ENCODE data around the gene SORCS2. TPM values are rescaled to one million over a fixed set of nuclear protein-coding genes. Genes with fewer than 3 reads are reported as not detected.

Gene SORCS2
- total RNA-seq, 4 donors from 2014 or later: 0.48 to 1.8 (median 0.68) TPM; not detected in 1

DNA sequence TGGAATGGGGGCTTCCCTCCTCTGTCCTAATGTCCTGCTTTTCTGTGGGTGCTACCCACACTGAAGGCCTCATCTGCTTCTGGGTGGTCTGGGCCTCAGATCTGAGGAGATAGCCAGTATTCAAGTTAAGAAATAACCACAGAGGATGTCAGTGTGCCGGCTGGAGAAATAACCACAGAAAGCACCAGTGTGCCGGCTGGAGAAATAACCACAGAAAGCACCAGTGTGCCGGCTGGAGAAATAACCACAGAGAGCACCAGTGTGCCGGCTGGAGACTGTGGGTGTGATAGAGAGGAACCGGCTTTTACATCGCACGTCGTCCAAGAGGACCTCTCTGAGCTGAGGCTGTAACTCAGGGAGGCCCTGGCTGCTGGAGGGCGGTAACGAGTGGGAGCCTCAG lies 308.1 kb downstream of the SORCS2 start:
- in situ Hi-C loops (cut with MboI; ENCODE audit: low pct_ligation_motif_present in 1 of 4, low pct_unique_long_range_greater_than_20kb in 1 of 4, low sequenced_read_pairs in 3 of 4) (no loop called here), intact Hi-C loops (cut with DNase I; ENCODE audit: low total_unique reads) (no loop called here)
- WGBS, 2 donors (ENCODE audit: low coverage in 1 of 2): 62% methylated on average over 10 of the region's 10 CpGs; no CpG with 5 or more reads in 1 of the 2 donors
- Histone ChIP-seq H3K9me3 (no peaks in the 10 kb centered on the region), H3K4me1 (no peaks in the 10 kb centered on the region), H3K27me3 (no peaks in the 10 kb centered on the region), H3K27ac (no peak overlapping the region), H3K36me3 (no peaks in the 10 kb centered on the region), H3K4me3 (no peak overlapping the region)
- no peak for DNase-seq
- TF ChIP-seq POLR2AphosphoS5 (IDR thresholded peaks at IDR 0.05) (no peak), POLR2A (IDR thresholded peaks at IDR 0.05) (no peak), EP300 (IDR thresholded peaks at IDR 0.05; ENCODE audit: low read depth) (no peak)
- TF ChIP-seq, protein P1, sequence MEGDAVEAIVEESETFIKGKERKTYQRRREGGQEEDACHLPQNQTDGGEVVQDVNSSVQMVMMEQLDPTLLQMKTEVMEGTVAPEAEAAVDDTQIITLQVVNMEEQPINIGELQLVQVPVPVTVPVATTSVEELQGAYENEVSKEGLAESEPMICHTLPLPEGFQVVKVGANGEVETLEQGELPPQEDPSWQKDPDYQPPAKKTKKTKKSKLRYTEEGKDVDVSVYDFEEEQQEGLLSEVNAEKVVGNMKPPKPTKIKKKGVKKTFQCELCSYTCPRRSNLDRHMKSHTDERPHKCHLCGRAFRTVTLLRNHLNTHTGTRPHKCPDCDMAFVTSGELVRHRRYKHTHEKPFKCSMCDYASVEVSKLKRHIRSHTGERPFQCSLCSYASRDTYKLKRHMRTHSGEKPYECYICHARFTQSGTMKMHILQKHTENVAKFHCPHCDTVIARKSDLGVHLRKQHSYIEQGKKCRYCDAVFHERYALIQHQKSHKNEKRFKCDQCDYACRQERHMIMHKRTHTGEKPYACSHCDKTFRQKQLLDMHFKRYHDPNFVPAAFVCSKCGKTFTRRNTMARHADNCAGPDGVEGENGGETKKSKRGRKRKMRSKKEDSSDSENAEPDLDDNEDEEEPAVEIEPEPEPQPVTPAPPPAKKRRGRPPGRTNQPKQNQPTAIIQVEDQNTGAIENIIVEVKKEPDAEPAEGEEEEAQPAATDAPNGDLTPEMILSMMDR (IDR thresholded peaks at IDR 0.05): no peak

DNA sequence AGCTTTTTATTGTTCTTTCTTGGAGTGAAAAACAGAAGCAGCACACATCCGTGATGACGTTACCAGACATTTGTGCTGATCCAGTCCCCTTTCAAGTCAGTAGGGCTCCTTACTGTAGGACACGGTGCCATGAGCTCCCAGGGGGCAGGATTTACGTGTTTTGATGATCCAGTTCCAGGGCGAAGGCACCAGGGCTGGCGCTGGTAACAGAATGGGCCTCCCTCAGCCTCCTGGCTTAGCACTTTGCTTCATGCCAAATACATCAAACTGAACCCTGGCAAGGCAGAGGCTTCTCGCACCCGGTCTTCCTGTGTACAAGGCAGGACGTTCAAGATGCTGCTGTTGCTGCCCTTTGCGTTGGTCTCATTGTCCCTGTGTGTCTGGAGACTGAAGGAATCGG lies 309.0 kb downstream of the SORCS2 start:
- Histone ChIP-seq H3K4me3 (no peak overlapping the region), H3K27me3 (no peaks in the 10 kb centered on the region), H3K9me3 (no peaks in the 10 kb centered on the region), H3K4me1 (no peaks in the 10 kb centered on the region), H3K36me3 (no peaks in the 10 kb centered on the region), H3K27ac (no peak overlapping the region)
- in situ Hi-C loops (cut with MboI; ENCODE audit: low pct_ligation_motif_present in 1 of 4, low pct_unique_long_range_greater_than_20kb in 1 of 4, low sequenced_read_pairs in 3 of 4): no loop called here
- 73 to 74% methylated on average over 9 to 11 of the region's 11 CpGs for WGBS, 2 donors (ENCODE audit: low coverage in 1 of 2)
- TF ChIP-seq EP300 (IDR thresholded peaks at IDR 0.05; ENCODE audit: low read depth) (no peak), POLR2A (IDR thresholded peaks at IDR 0.05) (no peak)
- intact Hi-C loops (cut with DNase I; ENCODE audit: low total_unique reads): no loop called here
- no peak for DNase-seq

DNA sequence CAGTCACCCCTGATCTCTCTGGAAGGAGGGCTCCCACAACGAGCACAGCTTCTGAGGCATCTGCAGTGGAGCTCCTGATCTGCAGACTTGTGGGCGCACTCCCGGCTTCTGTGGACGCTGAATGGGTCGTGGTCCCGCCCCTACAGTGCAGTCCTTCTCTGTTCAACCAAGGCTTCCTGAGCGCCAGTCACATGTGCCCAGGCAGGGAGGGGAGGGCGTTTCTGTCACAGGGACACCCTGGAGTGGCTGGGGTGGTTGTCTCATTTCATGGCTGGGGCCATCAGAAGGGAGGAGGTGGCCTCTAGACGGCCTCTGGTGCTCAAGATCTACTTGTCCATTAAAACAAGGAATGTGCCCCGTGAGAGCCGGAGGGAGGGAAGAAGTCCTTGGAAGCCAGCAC lies 309.5 kb downstream of the SORCS2 start:
- Histone ChIP-seq H3K36me3 (no peaks in the 10 kb centered on the region), H3K27me3 (no peaks in the 10 kb centered on the region), H3K4me3 (no peak overlapping the region), H3K4me1 (no peaks in the 10 kb centered on the region), H3K27ac (no peak overlapping the region), H3K9me3 (no peaks in the 10 kb centered on the region)
- 50 to 57% methylated on average over 1 to 10 of the region's 11 CpGs for WGBS, 2 donors (ENCODE audit: low coverage in 1 of 2)
- no peak for TF ChIP-seq EP300 (IDR thresholded peaks at IDR 0.05; ENCODE audit: low read depth)
- no peak for TF ChIP-seq POLR2AphosphoS5 (IDR thresholded peaks at IDR 0.05)
- no peak for TF ChIP-seq POLR2A (IDR thresholded peaks at IDR 0.05)
- TF ChIP-seq, protein P1 (IDR thresholded peaks at IDR 0.05): no peak
- no peak for DNase-seq
- in situ Hi-C loops (cut with MboI; ENCODE audit: low pct_ligation_motif_present in 1 of 4, low pct_unique_long_range_greater_than_20kb in 1 of 4, low sequenced_read_pairs in 3 of 4) (no loop called here), intact Hi-C loops (cut with DNase I; ENCODE audit: low total_unique reads) (no loop called here)

DNA sequence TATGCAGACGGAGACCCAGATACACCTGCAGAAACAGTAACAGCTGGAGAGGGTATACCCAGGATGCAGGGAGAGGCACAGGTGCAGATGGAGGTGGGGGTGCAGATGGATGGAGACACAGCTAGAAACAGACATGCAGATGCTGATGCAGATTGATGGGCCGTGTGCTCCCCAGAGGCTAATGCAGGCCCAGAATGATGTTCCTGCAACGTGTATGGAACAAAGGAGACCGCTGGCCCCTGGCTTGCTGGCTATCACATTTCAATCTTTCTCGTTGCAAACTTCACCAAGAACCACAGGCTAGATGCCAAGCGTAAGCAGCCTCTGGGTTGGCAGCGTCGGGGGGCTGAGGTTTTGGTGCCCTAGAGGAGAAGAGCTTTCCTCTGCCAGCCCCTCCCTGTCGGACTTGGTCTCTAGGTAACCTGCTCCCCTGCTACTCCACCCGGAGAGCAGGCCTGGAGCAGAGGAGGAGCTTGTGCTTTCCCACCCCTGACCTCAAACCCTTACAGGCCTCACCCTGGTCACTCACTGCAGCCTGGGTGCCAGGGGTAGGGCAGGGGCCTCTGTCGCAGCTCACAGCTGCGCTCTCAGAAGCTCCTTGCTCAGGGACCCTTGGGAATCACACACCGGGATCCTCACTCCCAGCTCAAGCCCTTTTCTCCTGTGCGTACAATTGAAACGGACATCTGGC lies 311.4 kb downstream of the SORCS2 start:
- no peak for DNase-seq
- Histone ChIP-seq H3K27ac (no peak overlapping the region), H3K4me3 (no peak overlapping the region), H3K27me3 (no peaks in the 10 kb centered on the region), H3K36me3 (no peaks in the 10 kb centered on the region), H3K4me1 (no peaks in the 10 kb centered on the region), H3K9me3 (no peaks in the 10 kb centered on the region)
- in situ Hi-C loops (cut with MboI; ENCODE audit: low pct_ligation_motif_present in 1 of 4, low pct_unique_long_range_greater_than_20kb in 1 of 4, low sequenced_read_pairs in 3 of 4): no loop called here
- intact Hi-C loops (cut with DNase I; ENCODE audit: low total_unique reads): no loop called here
- 40 to 69% methylated on average over 4 to 15 of the region's 15 CpGs for WGBS, 2 donors (ENCODE audit: low coverage in 1 of 2)
- TF ChIP-seq POLR2AphosphoS5 (IDR thresholded peaks at IDR 0.05) (no peak), EP300 (IDR thresholded peaks at IDR 0.05; ENCODE audit: low read depth) (no peak), POLR2A (IDR thresholded peaks at IDR 0.05) (no peak)
- TF ChIP-seq, protein P1 (IDR thresholded peaks at IDR 0.05): no peak
